Activated CD4-positive, alpha-beta T cell treated with anti-CD3 and anti-CD28 coated beads, Interleukin-2, amount 10 ng/mL, durations not matched to agents 7 days and 5 days (primary cell): ENCODE results near the gene HELZ. TPM values are rescaled to one million over a fixed set of nuclear protein-coding genes. Genes with fewer than 3 reads are reported as not detected.

Source experiments
- CTCF ChIA-PET: fragments of 350-600 bp; sonication (Branson Sonifier 250); formaldehyde crosslinking; loops from one replicate; lab custom pipeline; 2021; ENCODE audit warnings: antibody characterized with exemption; lab: Charles Lee
- POLR2A ChIA-PET: fragments of 350-600 bp; sonication (Branson Sonifier 250); formaldehyde crosslinking; loops from one replicate; lab custom pipeline; 2021; ENCODE audit warnings: antibody characterized with exemption; lab: Charles Lee
- DNase-seq: peaks from one replicate; pipeline ENCODE4 v3.0.0-alpha.2; 2020
- H3K27ac Mint-ChIP-seq: one replicate; pipeline ENCODE4 v1.8.0; 2021; ENCODE audit warnings: mild to moderate bottlenecking, moderate library complexity, mixed read lengths
- H3K27me3 Mint-ChIP-seq: one replicate; pipeline ENCODE4 v1.8.0; 2021; ENCODE audit warnings: mixed read lengths
- H3K36me3 Mint-ChIP-seq: one replicate; pipeline ENCODE4 v1.8.0; 2021; ENCODE audit warnings: low read depth, mixed read lengths
- H3K4me1 Mint-ChIP-seq: one replicate; pipeline ENCODE4 v1.8.0; 2021; ENCODE audit warnings: mixed read lengths
- H3K4me3 Mint-ChIP-seq: one replicate; pipeline ENCODE4 v1.8.0; 2021; ENCODE audit warnings: mild to moderate bottlenecking, moderate library complexity, mixed read lengths
- H3K9me3 Mint-ChIP-seq: one replicate; pipeline ENCODE4 v1.8.0; 2021; ENCODE audit warnings: mixed read lengths
- total RNA-seq, 2 experiments: library from RNA; stranded (reverse); gene quantifications; one replicate each; pipeline ENCODE4 v1.2.3, GENCODE V29; 2021

Gene HELZ
- total RNA-seq, 2 experiments from 2014 or later: 76.8 to 77.3 TPM

GRCh38 chr17:67194134-67194533, 50.9 kb downstream of the HELZ start:
- ChIA-PET CTCF (interaction anchor here (0.6 to 1.6 kb wide), 3 partner anchors 9 to 136 kb away, joined by 3 to 6 read pairs (median 6); no protein-coding TSS in a partner anchor), POLR2A (no interaction called here)
- H3K27ac Mint-ChIP-seq: no peak overlapping the region
- peaks cover 5% of the 10 kb centered on the region for H3K9me3 Mint-ChIP-seq
- peaks cover 11% of the 10 kb centered on the region for H3K4me1 Mint-ChIP-seq
- no peaks in the 10 kb centered on the region for H3K27me3 Mint-ChIP-seq
- H3K36me3 Mint-ChIP-seq: peaks cover 46% of the 10 kb centered on the region
- DNase-seq: no peak
- H3K4me3 Mint-ChIP-seq: no peak overlapping the region

DNA sequence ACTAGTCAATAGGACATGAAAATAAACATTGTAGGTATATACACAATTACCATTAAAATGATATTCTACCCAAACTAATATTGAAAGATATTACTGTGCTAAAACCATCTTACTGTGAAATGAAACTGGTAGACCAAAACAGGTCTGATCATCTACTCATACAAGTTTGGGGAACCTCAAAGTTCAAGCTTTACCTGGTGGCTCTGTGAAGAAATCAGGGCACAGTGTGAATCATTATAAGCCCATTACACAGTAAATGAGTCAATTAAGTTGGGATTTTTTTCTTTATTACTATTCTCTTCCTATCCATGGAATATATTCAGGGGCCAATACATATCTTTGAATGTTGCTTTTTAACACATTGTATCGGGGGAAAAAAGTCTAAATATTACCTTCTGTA, 57.1 kb downstream of the HELZ start:
- POLR2A ChIA-PET: no interaction called here
- no peak for DNase-seq
- CTCF ChIA-PET: interaction anchor here (1.3 kb wide), 1 partner anchor 11 kb away, joined by 3 read pairs; no protein-coding TSS in a partner anchor
- no peaks in the 10 kb centered on the region for H3K9me3 Mint-ChIP-seq
- no peak overlapping the region for H3K27ac Mint-ChIP-seq
- H3K4me1 Mint-ChIP-seq: peaks cover 2% of the 10 kb centered on the region
- H3K36me3 Mint-ChIP-seq: peaks cover 31% of the 10 kb centered on the region
- H3K27me3 Mint-ChIP-seq: no peaks in the 10 kb centered on the region
- H3K4me3 Mint-ChIP-seq: no peak overlapping the region

GRCh38 chr17:67186782-67187181, 58.2 kb downstream of the HELZ start:
- peaks cover 31% of the 10 kb centered on the region for H3K36me3 Mint-ChIP-seq
- H3K27ac Mint-ChIP-seq: no peak overlapping the region
- no peaks in the 10 kb centered on the region for H3K4me1 Mint-ChIP-seq
- no peaks in the 10 kb centered on the region for H3K9me3 Mint-ChIP-seq
- no peaks in the 10 kb centered on the region for H3K27me3 Mint-ChIP-seq
- ChIA-PET CTCF (no interaction called here), POLR2A (no interaction called here)
- H3K4me3 Mint-ChIP-seq: no peak overlapping the region
- no peak for DNase-seq

- Mint-ChIP-seq H3K36me3 (peaks cover 19% of the 10 kb centered on the region), H3K4me1 (no peaks in the 10 kb centered on the region), H3K27ac (no peak overlapping the region), H3K27me3 (no peaks in the 10 kb centered on the region), H3K4me3 (no peak overlapping the region), H3K9me3 (no peaks in the 10 kb centered on the region)
- no peak for DNase-seq
- ChIA-PET CTCF (interaction anchor here (0.8 kb wide), 1 partner anchor 32 kb away, joined by 6 read pairs; no protein-coding TSS in a partner anchor), POLR2A (no interaction called here)
Observed at GRCh38 chr17:67183531-67183930, 61.5 kb downstream of the HELZ start.

- no peak for DNase-seq
- H3K36me3 Mint-ChIP-seq: peaks cover 18% of the 10 kb centered on the region
- POLR2A ChIA-PET: no interaction called here
Observed at GRCh38 chr17:67181825-67182224, 63.2 kb downstream of the HELZ start.

DNA sequence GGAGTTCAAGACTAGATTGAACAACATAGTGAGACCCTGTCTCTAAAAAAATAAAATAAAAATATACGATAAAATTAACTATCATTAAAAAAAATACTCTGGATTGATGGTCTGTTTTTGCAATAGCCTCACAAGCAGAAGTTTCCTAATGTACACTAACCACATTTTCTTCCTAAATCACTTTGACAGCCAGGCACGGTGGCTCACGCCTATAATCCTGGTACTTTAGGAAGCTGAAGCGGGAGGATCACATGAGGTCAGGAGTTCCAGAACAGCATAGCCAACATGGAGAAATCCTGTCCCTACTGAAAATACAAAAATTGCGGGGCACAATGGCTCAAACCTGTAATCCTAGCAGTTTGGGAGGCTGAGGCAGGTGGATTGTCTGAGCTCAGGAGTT, 64.7 kb downstream of the HELZ start:
- no peak for DNase-seq
- Mint-ChIP-seq H3K36me3 (peaks cover 24% of the 10 kb centered on the region), H3K27me3 (no peaks in the 10 kb centered on the region), H3K9me3 (no peaks in the 10 kb centered on the region), H3K4me1 (no peaks in the 10 kb centered on the region), H3K27ac (no peak overlapping the region), H3K4me3 (no peak overlapping the region)
- POLR2A ChIA-PET: no interaction called here
- CTCF ChIA-PET: no interaction called here

More at GRCh38 chr17:67181825-67182224, 63.2 kb downstream of the HELZ start:
- H3K4me3 Mint-ChIP-seq: no peak overlapping the region
- H3K9me3 Mint-ChIP-seq: no peaks in the 10 kb centered on the region
- CTCF ChIA-PET: interaction anchor here (0.7 kb wide), 1 partner anchor 89 kb away, joined by 3 read pairs; no protein-coding TSS in a partner anchor
- no peaks in the 10 kb centered on the region for H3K4me1 Mint-ChIP-seq
- H3K27ac Mint-ChIP-seq: no peak overlapping the region
- no peaks in the 10 kb centered on the region for H3K27me3 Mint-ChIP-seq

DNA sequence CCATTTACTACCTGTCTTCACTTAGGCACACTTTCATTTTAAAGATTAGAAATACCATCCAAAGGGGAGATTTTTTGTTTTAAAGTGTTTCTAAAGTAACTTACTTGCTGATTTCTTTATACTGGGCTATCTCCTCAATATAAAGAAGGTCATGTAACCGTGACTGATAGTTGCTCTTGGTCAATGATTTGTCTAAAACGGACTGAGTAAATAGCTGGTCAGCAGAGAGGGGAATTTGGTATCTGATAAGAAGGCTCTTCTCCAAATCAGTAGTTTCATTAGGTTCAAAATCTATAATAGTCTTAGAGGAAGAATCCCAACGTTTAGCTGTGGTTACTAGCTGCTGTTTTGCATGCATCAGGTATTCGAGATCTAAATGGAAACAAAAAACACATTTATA, 66.4 kb downstream of the HELZ start:
- no peaks in the 10 kb centered on the region for H3K27me3 Mint-ChIP-seq
- H3K9me3 Mint-ChIP-seq: no peaks in the 10 kb centered on the region
- no peak overlapping the region for H3K4me3 Mint-ChIP-seq
- H3K36me3 Mint-ChIP-seq: peaks cover 31% of the 10 kb centered on the region
- no peak overlapping the region for H3K27ac Mint-ChIP-seq
- ChIA-PET CTCF (interaction anchor here (0.8 to 2.1 kb wide), 3 partner anchors 16 to 87 kb away, joined by 3 to 6 read pairs (median 3); no protein-coding TSS in a partner anchor), POLR2A (no interaction called here)
- no peak for DNase-seq
- H3K4me1 Mint-ChIP-seq: no peaks in the 10 kb centered on the region

DNA sequence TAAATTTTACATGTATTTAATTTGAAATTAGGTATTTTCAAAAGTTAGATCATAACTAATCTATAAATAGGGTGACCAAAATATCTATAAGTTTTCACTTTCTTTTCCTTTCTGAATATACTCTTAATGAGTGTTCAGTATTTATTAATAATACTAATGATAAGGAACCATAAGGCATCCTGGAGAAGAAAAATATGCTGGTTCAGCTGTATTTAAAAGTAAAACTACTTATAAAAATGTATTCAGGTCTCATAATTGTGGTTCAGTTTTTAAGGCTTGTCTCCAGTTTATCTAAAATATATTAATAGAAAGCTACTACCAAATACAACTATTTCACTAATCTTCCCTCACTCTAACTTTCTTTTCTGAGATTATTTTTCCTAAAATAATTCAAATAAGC, 67.3 kb downstream of the HELZ start:
- DNase-seq: no peak
- Mint-ChIP-seq H3K36me3 (peaks cover 33% of the 10 kb centered on the region), H3K27me3 (no peaks in the 10 kb centered on the region), H3K27ac (no peak overlapping the region), H3K4me1 (no peaks in the 10 kb centered on the region), H3K9me3 (no peaks in the 10 kb centered on the region), H3K4me3 (no peak overlapping the region)
- ChIA-PET CTCF (interaction anchor here (0.9 to 2.1 kb wide), 3 partner anchors 10 to 17 kb away, joined by 3 to 6 read pairs (median 5); no protein-coding TSS in a partner anchor), POLR2A (no interaction called here)

DNA sequence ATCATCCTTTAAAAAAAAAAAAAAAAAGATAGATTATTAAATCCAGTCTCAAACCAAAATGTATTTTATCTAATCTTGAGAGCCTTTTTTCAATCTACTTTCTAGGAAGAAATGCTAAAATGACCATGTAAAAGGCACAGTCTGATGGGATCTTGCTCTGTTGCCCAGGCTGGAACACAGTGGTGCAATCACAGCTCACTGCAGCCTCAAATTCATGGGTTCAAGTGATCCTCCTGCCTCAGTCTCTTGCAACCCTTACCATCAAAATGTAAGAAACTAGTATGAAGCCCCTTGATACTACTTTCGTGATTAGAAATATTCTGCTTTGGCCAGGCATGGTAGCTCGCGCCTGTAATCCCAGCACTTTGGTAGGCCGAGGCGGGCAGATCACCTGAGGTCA, 70.8 kb downstream of the HELZ start:
- Mint-ChIP-seq H3K27me3 (no peaks in the 10 kb centered on the region), H3K4me1 (peaks cover 8% of the 10 kb centered on the region), H3K9me3 (no peaks in the 10 kb centered on the region), H3K36me3 (peaks cover 46% of the 10 kb centered on the region), H3K27ac (no peak overlapping the region), H3K4me3 (no peak overlapping the region)
- no peak for DNase-seq
- CTCF ChIA-PET: no interaction called here
- POLR2A ChIA-PET: no interaction called here

GRCh38 chr17:67171560-67171959, 73.4 kb downstream of the HELZ start:
- ChIA-PET CTCF (interaction anchor here (0.6 to 0.8 kb wide), 2 partner anchors 32 to 63 kb away, joined by 3 read pairs; no protein-coding TSS in a partner anchor), POLR2A (no interaction called here)
- Mint-ChIP-seq H3K36me3 (peaks cover 43% of the 10 kb centered on the region), H3K27ac (no peak overlapping the region), H3K9me3 (no peaks in the 10 kb centered on the region), H3K27me3 (no peaks in the 10 kb centered on the region), H3K4me1 (peaks cover 8% of the 10 kb centered on the region), H3K4me3 (no peak overlapping the region)
- DNase-seq: no peak

DNA sequence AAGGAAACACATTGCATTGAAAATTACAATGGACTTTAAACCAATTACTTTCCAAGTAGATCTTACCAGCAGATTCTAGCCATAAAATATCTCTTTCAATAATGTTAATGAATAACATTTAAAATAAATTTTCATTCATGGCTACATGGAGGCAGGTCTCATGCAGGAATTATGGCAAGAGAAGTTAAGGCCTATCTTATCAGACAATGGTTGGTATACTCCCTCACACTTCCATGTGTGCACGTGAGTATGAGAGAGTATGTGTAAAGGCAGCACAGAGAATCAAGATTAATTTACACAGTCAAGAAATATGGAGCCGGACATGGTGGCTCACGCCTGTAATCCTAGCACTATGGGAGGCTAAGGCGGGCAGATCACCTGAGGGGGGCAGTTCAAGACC, 76.5 kb downstream of the HELZ start:
- Mint-ChIP-seq H3K4me3 (no peak overlapping the region), H3K4me1 (peaks cover 8% of the 10 kb centered on the region), H3K9me3 (no peaks in the 10 kb centered on the region), H3K27ac (no peak overlapping the region), H3K36me3 (peaks cover 48% of the 10 kb centered on the region), H3K27me3 (no peaks in the 10 kb centered on the region)
- POLR2A ChIA-PET: no interaction called here
- no peak for DNase-seq
- CTCF ChIA-PET: no interaction called here

DNA sequence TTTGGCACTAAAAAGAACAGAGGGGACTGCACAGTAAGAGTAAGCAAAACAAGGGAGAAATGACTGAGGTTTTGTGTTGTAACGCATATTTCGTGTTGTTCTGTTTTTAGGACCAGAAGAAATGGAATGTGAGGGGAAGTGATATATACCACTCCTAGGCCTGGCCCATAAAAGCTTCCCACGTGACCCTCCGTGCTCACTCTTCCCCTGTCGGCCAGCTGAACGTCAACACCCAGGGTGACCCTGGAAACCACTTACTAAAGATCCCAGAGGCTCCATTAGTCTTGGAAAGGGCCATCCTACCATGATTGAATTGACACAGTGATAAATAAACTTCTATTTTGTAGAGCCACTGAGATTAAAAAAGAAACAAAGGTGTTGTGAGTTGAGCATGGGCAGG, 79.8 kb downstream of the HELZ start:
- POLR2A ChIA-PET: no interaction called here
- DNase-seq: no peak
- peaks cover 41% of the 10 kb centered on the region for H3K36me3 Mint-ChIP-seq
- CTCF ChIA-PET: no interaction called here
- no peak overlapping the region for H3K4me3 Mint-ChIP-seq
- no peaks in the 10 kb centered on the region for H3K27me3 Mint-ChIP-seq
- H3K27ac Mint-ChIP-seq: no peak overlapping the region
- no peaks in the 10 kb centered on the region for H3K4me1 Mint-ChIP-seq
- no peaks in the 10 kb centered on the region for H3K9me3 Mint-ChIP-seq

GRCh38 chr17:67164302-67164701, 80.7 kb downstream of the HELZ start:
- H3K4me3 Mint-ChIP-seq: no peak overlapping the region
- peaks cover 42% of the 10 kb centered on the region for H3K36me3 Mint-ChIP-seq
- no peak for DNase-seq
- CTCF ChIA-PET: no interaction called here
- H3K9me3 Mint-ChIP-seq: no peaks in the 10 kb centered on the region
- no peaks in the 10 kb centered on the region for H3K27me3 Mint-ChIP-seq
- H3K4me1 Mint-ChIP-seq: no peaks in the 10 kb centered on the region
- POLR2A ChIA-PET: no interaction called here
- no peak overlapping the region for H3K27ac Mint-ChIP-seq

GRCh38 chr17:67162771-67163170, 82.2 kb downstream of the HELZ start:
- Mint-ChIP-seq H3K4me1 (peaks cover 6% of the 10 kb centered on the region), H3K4me3 (no peak overlapping the region), H3K9me3 (no peaks in the 10 kb centered on the region), H3K27me3 (no peaks in the 10 kb centered on the region), H3K36me3 (peaks cover 45% of the 10 kb centered on the region), H3K27ac (no peak overlapping the region)
- no peak for DNase-seq
- ChIA-PET CTCF (interaction anchor here (1.1 kb wide), 1 partner anchor 36 kb away, joined by 3 read pairs; no protein-coding TSS in a partner anchor), POLR2A (no interaction called here)
